ENCODE results near the gene HNRNPH1.
"Not testable (repeated sequence)": the region's sequence is repeated elsewhere in the genome, so short reads cannot be mapped to it uniquely, and the experiment has no call there.

Gene HNRNPH1, protein sequence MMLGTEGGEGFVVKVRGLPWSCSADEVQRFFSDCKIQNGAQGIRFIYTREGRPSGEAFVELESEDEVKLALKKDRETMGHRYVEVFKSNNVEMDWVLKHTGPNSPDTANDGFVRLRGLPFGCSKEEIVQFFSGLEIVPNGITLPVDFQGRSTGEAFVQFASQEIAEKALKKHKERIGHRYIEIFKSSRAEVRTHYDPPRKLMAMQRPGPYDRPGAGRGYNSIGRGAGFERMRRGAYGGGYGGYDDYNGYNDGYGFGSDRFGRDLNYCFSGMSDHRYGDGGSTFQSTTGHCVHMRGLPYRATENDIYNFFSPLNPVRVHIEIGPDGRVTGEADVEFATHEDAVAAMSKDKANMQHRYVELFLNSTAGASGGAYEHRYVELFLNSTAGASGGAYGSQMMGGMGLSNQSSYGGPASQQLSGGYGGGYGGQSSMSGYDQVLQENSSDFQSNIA

DNA sequence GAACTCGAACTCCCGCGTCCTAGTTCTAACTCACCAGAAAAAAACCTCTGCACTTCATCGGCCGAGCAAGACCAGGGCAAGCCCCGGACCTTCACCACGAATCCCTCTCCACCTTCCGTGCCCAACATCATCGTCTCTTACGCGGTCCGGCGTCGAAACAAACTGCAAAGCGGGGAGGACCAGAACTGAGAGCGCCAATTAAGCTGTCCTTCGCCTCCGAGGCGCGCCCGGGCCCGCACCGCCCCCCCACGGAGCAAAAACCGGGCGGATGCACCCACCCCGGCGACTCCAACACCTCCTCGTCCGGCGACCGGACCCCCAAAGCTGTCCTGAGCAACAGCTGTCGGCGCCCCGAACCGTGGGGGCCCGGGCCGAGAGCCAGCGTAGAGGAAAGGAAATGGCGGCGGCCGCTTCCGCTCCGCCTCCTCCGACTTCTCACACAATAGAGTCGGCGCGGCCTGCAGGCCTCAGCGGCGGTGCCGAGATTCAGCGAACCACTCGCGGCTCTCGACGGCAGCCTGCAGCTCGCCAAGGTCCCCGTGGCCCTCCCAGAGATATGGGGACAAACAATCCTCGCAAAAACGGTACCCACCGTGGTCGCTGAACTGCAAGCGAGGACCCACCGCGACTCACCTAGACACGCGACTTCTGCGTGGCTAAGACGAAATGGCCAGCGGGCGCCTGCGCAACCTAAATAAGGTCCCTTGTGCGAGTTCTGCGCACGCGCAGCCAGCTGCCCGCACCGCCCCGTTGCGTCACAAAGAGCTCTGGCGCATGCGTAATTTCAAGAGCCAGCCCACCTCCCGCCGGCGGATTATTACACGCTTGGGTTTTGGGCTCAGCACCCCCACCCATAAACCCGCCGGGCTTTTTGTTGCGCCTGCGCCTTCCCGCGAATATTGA is at the start of gene HNRNPH1:
Gene HNRNPH1 (minus strand): TSS at position 669 of the 903 bp plus-strand sequence. CDS start 538 bp downstream, at position 131.
- peak; percentile 96 for DNase-seq

DNA sequence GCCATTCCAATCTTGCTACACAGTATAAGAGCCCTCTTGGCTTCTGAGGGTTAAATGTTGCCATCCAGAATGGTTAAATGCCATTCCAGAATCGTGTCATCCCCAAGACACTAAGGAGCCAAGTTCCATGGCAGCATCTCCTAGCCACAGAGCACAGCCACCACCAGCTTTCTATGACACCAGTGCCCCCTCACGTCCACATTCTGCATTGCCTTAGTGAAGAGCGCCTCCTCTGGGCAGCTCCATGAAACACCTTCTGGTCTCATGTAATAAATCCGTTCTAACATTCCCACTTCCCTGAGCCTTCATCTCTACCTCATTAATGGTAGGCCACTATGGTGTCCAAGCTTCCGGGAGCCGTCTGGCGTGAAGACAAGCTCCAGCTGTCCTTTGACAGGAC is 44.9 kb upstream of the HNRNPH1 start:
- DNase-seq, result no peak

DNA sequence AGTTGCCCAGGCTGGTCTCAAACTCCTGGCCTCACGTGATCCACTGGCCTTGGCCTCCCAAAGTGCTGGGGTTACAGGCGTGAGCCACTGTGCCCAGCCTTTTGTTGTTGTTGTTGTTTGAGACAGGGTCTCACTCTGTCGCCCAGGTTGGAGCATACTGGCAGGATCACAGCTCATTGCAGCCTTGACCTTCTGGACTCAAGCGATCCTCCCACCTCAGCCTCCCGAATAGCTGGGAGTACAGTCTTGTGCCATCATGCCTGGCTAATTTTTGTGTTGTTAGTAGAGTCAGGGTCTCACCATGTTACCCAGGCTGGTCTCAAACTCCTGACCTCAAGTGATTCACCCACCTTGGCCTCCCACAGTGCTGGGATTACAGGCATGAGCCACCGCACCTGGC is 38.2 kb upstream of the HNRNPH1 start:
- DNase-seq, result not testable (repeated sequence)

DNA sequence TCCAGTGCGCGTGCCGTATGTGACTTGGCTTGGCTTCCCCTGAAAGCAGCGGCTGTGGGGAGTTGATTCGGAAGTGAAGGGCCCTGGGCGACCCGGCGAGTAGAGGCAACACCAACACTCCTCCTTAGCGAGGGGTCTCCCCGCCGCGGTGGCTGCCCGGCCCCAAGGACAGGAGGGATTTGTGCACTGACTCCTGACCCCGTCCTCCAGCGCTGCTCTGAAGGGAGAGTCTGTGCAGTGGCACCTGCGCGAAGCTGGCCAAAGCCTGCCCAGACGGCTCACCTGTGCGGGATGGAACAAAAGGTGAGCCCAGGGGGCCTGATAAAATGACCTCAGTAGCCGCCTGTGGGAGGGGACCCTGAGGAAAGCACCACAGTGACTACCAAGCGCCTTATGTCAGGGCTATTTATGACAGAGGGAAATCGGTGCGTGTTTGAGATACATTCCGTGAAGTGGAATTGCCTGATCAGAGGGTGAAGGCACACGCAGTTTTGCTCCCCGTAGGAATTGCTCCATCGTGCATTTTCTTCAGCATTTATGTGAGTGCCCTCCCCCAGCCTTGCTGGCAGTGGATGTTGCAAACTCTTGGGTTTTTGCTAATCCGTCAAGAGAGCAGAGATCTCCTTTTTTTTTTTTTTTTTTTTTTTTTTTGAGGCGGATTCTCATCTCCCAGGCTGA is 34.8 kb upstream of the HNRNPH1 start:
- not testable (repeated sequence) for DNase-seq

DNA sequence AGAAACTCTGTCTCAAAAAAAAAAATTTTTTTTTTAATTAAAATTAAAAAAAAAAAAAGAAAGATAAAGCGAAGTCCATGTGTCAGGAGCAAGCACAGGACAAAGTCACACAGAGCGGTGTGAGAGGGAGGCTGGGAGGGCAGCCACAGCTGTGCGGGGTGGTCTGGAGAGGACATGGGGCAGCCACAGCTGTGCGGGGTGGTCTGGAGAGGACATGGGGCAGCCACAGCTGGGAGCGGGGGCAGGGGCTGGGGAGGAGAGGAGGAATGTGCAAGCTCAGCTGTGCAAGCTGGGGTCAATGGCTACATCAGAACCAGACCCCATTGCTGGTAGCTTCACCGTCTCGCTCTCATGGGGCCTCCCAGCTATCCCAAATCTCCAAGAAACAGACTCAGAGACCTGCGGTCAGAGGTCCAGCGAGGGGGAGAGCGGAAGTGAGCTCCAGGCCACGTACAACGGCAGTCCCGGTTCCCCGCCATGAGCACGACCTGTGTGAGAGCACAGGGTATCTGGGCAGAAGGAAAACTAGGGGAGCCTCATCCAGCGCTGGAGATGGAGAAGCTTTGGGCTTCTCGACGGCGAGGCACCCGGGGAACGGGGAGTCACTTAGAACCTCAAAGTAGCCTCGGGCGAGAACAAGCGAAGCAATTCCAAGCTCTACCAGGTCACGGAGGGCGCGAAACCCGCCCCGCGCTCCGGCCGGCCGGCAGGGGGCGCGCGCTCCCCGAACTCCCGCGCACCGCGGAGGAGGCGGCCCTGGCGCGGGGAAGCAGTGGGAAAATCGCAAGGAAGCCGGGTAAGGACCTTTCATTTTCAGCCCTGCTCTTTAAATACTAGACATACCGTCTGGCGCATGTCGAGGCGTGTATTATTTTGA is 34.1 kb upstream of the HNRNPH1 start:
- DNase-seq, result not testable (repeated sequence)

DNA sequence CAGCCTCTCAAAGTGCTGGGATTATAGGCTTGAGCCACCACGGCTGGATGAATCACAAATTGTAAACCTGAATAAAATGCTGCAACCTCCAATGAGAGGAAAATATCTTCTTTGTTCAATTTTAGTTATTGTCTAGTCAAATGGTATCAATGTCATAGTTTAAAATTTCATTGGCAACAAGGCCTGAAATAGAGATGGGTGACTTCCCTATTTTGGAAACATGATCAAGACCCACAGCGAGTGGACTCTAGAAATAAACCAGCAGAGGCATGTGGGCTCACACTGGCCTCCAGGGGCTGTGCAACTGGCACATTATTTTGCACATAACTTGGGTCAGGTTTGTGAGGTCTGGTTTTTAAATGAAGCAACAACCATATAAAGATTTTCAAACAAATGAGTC is 29.7 kb upstream of the HNRNPH1 start:
- DNase-seq, result not testable (repeated sequence)

DNA sequence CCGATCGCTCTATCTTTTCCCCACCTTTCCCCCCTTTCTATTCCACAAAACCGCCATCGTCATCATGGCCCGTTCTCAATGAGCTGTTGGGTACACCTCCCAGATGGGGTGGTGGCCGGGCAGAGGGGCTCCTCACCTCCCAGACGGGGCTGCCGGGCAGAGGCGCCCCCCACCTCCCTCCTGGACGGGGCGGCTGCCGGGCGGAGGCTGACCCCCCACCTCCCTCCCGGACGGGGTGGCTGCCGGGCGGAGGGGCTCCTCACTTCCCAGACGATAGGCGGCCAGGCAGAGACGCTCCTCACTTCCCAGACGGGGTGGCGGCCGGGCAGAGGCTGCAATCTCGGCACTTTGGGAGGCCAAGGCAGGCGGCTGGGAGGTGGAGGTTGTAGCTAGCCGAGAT is 26.8 kb upstream of the HNRNPH1 start:
- not testable (repeated sequence) for DNase-seq

DNA sequence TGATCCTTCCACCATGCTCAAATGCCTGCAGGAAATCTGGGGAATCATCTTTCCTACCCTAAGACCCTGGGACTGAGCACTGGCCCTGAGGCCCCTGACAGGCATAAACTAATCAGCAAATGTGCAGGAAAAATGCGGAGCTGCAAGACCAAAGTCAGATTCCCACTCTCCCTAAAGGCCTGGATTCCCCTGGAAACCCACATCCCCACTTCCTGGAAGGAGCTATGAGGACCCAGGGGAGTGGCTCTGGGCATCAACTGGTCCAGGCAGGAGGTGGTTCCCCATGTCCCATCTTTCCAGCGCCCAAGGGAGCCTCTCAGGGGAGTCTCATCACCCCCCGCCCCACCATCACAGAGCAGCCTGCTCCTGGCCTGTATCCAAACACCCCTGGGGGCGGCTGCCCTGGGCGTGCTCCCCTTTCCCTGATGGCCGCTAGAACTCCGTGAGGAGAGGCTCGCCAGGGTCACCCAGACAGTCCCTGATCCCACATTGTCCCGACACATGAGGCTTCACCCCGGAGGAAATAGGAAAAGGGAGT is 25.8 kb upstream of the HNRNPH1 start:
- DNase-seq, result not testable (repeated sequence)

DNA sequence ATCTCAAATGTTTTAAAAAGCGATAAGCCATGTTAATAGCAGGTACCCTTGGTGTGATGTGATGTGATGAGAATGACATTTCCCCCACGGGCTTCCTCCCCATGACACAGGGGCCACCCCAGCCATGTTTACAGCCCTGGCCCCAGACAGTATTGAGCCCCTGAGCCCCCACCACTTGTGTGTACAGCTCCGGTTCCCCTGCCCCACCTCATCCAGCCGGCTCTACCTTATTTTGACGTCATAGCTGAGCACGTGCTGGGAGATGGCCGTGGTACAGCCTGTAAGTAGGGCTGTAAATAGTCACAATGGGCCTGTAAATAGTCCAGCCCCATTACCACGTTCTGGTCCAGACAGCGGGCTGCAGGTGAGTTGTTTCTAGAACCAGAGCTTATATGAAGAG is 24.9 kb upstream of the HNRNPH1 start:
- DNase-seq, result no peak

DNA sequence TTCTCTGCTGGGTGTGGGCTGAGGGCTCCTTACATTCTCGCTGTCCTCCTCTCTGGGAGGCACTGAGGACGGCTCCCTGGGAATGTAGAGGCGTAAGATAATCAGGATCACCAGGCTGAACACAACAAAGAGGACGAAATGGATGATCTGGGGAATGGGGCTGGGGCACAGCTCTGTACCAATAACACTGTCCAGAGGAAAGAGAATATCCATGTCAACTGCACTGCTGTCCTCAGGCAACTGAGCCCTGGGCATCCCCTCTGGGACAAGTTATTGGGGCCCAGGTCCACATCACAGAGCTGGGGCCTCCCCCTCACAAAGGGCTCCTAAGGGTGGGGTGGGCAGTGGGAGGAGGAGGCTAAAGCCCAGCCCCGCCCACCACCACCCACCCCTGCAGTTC is 21.3 kb upstream of the HNRNPH1 start:
- not testable (repeated sequence) for DNase-seq

DNA sequence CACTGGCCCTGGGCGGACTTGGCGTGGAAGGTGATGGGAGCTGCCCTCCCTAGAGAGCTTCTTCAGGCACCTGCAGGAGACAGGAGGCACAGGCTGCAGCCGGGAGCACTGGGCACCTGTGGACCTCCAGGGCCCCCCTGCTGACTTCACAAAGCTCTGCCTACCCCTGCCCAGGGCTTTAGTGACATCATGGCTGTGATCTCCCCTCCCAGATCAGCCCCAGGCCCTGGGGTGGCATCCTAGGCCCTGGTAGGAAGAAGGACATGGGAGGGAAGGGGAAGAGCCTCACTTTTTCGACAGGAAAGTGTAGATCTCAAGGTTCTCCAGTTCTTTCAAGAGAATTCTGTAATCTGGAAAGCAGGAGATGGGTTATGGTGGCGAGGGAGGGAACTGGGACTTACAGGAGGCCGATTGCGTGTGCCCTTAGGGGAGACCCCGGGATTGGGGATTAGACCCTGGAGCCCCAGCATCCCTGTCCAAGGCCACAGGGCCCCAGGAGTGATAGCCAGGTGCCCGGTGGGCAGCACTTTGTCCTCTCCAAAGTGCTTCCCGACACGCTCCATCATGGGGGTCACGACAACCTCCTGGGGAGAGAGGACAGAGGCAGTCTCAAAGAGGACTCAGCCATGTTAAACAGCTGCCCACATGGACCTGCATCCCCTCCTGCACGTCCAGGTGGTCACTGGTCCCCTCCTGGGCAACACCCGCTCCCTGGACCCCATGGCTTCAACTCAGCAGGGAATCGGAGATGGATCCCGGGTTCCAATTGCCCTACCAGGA is 19.9 kb upstream of the HNRNPH1 start:
- not testable (repeated sequence) for DNase-seq

DNA sequence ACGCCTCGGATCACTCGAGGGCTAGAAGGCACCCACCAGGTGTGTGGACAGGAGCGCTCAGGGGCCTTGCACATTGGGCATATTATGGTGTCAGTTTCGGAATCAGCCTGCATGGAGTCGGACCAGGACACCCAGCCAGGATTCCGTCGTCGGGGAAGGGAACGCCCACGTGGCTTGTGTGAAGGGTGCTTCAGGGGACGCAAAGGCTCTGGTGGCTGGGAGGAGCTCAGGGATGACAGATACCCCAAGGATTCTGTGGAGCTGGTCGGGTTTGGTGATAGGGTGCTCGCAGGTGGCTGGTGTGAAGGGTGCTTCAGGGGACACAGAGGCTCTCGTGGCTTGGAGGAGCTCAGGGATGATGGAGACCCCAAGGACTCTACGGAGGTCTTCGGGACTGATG is 19.2 kb upstream of the HNRNPH1 start:
- not testable (repeated sequence) for DNase-seq

DNA sequence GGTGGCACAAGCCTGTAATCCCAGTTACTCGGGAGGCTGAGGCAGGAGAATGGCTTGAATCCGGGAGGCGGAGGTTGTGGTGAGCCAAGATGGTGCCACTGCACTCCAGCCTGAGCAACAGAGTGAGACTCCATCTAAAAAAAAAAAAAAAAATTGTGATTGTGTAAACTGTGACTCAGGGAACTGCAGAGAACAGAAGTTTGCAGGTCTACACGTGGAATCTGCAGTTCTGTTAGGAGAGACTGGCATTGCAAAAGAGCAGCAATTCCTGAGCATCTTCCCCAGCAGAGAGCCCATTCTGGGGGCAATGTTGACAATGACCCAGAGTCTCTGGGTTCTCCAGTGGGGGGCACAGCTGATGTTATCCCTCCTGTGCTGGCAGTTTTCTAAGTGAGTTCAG is 18.3 kb upstream of the HNRNPH1 start:
- not testable (repeated sequence) for DNase-seq

DNA sequence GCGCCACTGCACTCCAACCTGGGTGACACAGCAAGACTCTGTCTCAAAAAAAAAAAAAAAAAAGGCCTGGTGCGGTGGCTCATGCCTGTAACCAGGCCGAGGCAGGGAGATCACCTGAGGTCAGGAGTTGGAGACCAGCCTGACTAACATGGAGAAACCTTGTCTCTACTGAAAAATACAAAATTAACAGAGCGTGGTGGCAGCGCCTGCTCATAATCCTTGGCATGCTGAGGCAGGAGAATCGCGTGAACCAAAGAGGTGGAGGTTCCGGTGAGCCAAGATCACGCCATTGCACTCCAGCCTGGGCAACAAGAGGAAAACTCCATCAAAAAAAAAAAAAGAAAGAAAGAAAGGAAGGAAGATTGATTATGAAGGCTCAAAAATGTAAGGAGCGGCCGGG is 15.8 kb upstream of the HNRNPH1 start:
- DNase-seq, result not testable (repeated sequence)

DNA sequence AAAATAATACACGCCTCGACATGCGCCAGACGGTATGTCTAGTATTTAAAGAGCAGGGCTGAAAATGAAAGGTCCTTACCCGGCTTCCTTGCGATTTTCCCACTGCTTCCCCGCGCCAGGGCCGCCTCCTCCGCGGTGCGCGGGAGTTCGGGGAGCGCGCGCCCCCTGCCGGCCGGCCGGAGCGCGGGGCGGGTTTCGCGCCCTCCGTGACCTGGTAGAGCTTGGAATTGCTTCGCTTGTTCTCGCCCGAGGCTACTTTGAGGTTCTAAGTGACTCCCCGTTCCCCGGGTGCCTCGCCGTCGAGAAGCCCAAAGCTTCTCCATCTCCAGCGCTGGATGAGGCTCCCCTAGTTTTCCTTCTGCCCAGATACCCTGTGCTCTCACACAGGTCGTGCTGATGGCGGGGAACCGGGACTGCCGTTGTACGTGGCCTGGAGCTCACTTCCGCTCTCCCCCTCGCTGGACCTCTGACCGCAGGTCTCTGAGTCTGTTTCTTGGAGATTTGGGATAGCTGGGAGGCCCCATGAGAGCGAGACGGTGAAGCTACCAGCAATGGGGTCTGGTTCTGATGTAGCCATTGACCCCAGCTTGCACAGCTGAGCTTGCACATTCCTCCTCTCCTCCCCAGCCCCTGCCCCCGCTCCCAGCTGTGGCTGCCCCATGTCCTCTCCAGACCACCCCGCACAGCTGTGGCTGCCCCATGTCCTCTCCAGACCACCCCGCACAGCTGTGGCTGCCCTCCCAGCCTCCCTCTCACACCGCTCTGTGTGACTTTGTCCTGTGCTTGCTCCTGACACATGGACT is 11.1 kb upstream of the HNRNPH1 start:
- DNase-seq, result not testable (repeated sequence)

DNA sequence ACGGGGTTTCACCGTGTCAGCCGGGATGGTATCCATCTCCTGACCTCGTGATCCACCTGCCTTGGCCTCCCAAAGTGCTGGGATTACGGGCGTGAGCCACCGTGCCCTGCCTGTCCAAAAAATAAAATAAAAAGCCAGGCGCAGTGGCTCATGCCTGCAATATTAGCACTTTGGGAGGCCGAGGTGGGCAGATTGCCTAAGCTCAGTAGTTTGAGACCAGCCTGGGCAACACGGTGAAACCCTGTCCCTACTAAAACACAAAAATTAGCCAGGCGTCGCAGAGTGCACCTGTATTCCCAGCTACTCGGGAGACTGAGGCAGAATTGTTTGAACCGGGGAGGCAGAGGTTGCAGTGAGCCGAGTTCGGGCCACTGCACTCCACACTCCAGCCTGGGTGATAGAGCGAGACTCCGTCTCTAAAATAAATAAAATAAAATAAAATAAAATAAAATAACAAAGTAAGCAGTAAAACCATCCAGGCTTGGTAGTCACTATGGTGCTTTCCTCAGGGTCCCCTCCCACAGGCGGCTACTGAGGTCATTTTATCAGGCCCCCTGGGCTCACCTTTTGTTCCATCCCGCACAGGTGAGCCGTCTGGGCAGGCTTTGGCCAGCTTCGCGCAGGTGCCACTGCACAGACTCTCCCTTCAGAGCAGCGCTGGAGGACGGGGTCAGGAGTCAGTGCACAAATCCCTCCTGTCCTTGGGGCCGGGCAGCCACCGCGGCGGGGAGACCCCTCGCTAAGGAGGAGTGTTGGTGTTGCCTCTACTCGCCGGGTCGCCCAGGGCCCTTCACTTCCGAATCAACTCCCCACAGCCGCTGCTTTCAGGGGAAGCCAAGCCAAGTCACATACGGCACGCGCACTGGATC is 10.3 kb upstream of the HNRNPH1 start:
- not testable (repeated sequence) for DNase-seq

DNA sequence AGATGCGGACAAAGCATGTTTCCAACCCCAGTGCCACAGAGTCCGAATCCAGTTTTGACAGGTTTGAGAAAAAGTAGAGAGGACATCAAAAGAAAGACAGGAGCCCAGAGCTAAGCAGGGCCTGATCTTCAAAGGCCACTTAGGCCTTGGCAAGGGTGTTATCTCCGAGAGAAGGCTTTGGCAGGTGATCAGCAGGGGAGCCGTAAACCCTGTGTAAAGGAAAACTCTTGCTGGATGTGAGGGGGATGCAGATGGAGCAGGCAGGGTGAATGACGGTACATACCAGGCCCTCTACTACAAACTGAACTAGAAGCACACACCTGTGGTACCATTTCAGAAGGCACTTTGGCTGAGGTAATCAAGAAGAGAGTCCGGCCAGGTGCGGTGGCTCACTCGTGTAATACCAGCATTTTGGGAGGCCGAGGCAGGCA is 1.4 kb upstream of the HNRNPH1 start:
- no peak for DNase-seq

DNA sequence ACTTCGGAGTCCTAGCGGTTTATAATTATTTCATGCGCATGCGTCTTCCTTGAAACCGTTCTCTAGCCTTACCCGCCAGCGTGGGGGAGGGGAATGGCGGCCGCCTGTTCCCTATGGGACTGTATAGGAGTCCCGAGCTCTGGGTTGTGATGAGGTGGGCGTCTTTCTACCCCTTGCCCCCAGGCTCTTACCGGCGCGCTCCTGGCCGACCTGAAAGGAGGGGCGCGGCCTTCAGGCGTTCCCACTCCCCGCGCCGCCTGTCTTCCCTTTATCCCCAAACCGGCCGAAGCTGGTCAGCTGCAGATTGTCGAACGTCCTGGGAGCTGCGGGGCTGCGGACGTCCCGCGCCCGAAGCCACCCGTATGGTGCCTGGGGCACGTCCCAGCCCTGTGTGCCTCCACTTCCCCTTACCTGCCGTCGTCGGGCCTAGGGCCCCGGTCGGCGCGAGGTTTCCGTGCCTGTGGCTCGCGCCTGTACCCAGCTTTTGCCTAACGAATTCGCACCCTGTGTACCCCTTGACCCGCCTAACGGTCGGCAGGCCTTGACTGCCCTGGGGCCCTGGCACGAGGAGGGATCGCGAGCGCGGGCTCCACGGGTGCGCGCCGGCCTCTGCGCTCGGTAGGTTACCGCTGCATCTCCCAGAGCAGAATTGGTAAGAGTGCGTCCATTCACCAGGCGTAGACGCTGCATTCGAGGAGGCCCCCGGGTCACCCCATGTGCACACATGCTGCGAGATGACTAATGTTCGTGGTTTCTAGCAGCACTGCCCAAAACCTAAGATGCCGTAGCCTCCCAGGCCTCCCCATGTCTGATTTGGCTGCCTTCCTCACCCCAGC is 653 bp upstream of the HNRNPH1 start:
- DNase-seq, result no peak

All from NCI-H1048 (cell line).